Measurements from ENCODE around the gene DPYSL5. TPM values are rescaled to one million over a fixed set of nuclear protein-coding genes. Genes with fewer than 3 reads are reported as not detected.

Gene DPYSL5
- total and polyA plus RNA-seq, 2 of the 8 experiments (the other 6 are each of a cell fraction or from before 2014, with no cell fraction given): 11.9 to 16.4 TPM

DNA sequence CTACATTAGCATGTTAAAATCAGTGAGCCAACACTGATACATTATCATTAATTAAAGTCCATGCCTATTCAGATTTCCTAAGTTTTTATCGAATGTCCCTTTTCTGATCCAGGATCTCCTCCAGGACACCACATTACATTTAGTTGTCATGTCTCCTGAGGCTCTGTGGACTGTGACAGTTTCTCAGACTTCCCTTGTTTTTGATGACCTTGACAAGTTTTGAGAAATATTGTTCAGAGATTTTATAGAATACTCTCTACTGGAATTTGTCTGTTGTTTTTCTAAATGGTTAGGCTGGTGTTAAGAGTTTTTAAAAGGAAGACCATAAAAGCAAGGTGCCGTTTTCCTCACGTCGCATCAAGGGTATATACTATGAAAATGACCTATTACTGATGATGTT, 106.2 kb downstream of the DPYSL5 start:
- Histone ChIP-seq H3K27ac (ENCODE audit: low read depth, low read length) (no peak overlapping the region), H3K4me2 (ENCODE audit: insufficient read depth in 1 of 2, low read depth in 2 of 2, low read length in 2 of 2) (no peak overlapping the region), H3K9me3 (ENCODE audit: insufficient read depth in 2 of 2, low read depth in 1 of 2, low read length in 1 of 2) (no peaks in the 10 kb centered on the region), H2AFZ (ENCODE audit: low read length) (no peak overlapping the region), H3K79me1 (ENCODE audit: low read depth, low read length) (no peaks in the 10 kb centered on the region), H2BK5ac (ENCODE audit: low read depth, low read length) (no peak overlapping the region), H4K5ac (ENCODE audit: insufficient read length, low read depth, low read length) (no peak overlapping the region), H2BK20ac (ENCODE audit: low read length) (no peak overlapping the region), H2BK15ac (ENCODE audit: low read length) (no peak overlapping the region), H3K23me2 (ENCODE audit: low read depth, low read length) (no peaks in the 10 kb centered on the region), H2BK120ac (replicated peaks; ENCODE audit: low read depth, low read length) (no peak overlapping the region), H3K9ac (replicated peaks in 1 of 4; ENCODE audit: extremely low read depth in 1 of 4, low read depth in 3 of 4, low read length in 3 of 4) (no peak overlapping the region), H4K91ac (replicated peaks; ENCODE audit: insufficient read length, low read length) (no peak overlapping the region), H2AK5ac (ENCODE audit: low read depth, low read length) (no peak overlapping the region), H3K4me3 (ENCODE audit: extremely low read depth in 1 of 4, insufficient read depth in 2 of 4, low read depth in 3 of 4, low read length in 4 of 4) (no peak overlapping the region), H3K36me3 (ENCODE audit: control insufficient read depth in 2 of 4, insufficient read depth in 4 of 4, low read length in 3 of 4) (no peaks in the 10 kb centered on the region), H3K4me1 (replicated peaks in 1 of 4; ENCODE audit: control insufficient read depth in 3 of 4, insufficient read depth in 4 of 4, low read length in 3 of 4) (no peaks in the 10 kb centered on the region; a peak in 1 of 7 replicates), H3K79me2 (ENCODE audit: control insufficient read depth in 1 of 2, insufficient read depth in 2 of 2, low read length in 2 of 2) (no peaks in the 10 kb centered on the region), H3K23ac (ENCODE audit: insufficient read length) (no peak overlapping the region), H2BK12ac (ENCODE audit: low read depth, low read length) (no peak overlapping the region), H3K56ac (replicated peaks; ENCODE audit: insufficient read length, low read depth, low read length) (no peak overlapping the region), H4K8ac (ENCODE audit: extremely low read depth, insufficient read depth, low read length) (no peak overlapping the region), H3K18ac (ENCODE audit: extremely low read depth, low read length) (no peak overlapping the region), H3K4ac (replicated peaks; ENCODE audit: insufficient read length, low read depth, low read length) (no peak overlapping the region), H3K27me3 (replicated peaks in 1 of 4; ENCODE audit: control insufficient read depth in 3 of 4, extremely low read depth in 1 of 4, insufficient read depth in 3 of 4, low read length in 3 of 4) (no peaks in the 10 kb centered on the region), H4K20me1 (replicated peaks in 1 of 2; ENCODE audit: control insufficient read depth in 1 of 2, insufficient read depth in 2 of 2, low read length in 2 of 2) (peaks cover 0 to 2% of the 10 kb centered on the region in 2 experiments), H3K14ac (ENCODE audit: insufficient read length) (no peak overlapping the region)
- no peak for FAIRE-seq
- ChIA-PET POLR2A (ENCODE audit: partially characterized antibody) (no interaction called here), CTCF (ENCODE audit: partially characterized antibody) (interaction anchor here (0.9 to 21.6 kb wide), 7 partner anchors 8 to 108 kb away, joined by 3 to 416 read pairs (median 31); partner anchors contain the start of gene DPYSL5)
- no peak for DNase-seq (ENCODE audit: low read depth in 1 of 2, low spot score in 2 of 2)
- WGBS, 2 experiments (ENCODE audit: extremely low coverage in 1 of 2, insufficient coverage in 1 of 2, insufficient read length in 1 of 2, insufficient replicate concordance in 2 of 2, low coverage in 1 of 2, low lambda C conversion rate in 2 of 2, missing lambda C conversion rate in 1 of 2): 91% methylated on average over 4 of the region's 4 CpGs; no CpG with 5 or more reads in 1 of the 2 experiments
- TF ChIP-seq E2F6 (IDR thresholded peaks at IDR 0.05) (no peak), ZNF274 (IDR thresholded peaks at IDR 0.05; ENCODE audit: borderline replicate concordance, extremely low read depth, low read length) (no peak), BACH1 (IDR thresholded peaks at IDR 0.05; ENCODE audit: low read length) (no peak), KDM1A (IDR thresholded peaks at IDR 0.05; ENCODE audit: borderline replicate concordance, low read length) (no peak), RXRA (IDR thresholded peaks at IDR 0.05; ENCODE audit: insufficient read depth, low read depth, low read length) (no peak), JUN (IDR thresholded peaks at IDR 0.05; ENCODE audit: low read depth, low read length) (no peak), ATF2 (IDR thresholded peaks at IDR 0.05; ENCODE audit: low read length) (no peak), SIN3A (conservative IDR thresholded peaks at IDR 0.05 in 1 of 2, IDR thresholded peaks at IDR 0.05 in 1 of 2; ENCODE audit: low read depth in 1 of 2, low read length in 2 of 2) (no peak), CREB1 (IDR thresholded peaks at IDR 0.05) (no peak), BRCA1 (IDR thresholded peaks at IDR 0.05; ENCODE audit: low read depth, low read length) (no peak), SAP30 (IDR thresholded peaks at IDR 0.05; ENCODE audit: insufficient read depth, insufficient replicate concordance, low read length) (no peak)
- TF ChIP-seq, protein P1, sequence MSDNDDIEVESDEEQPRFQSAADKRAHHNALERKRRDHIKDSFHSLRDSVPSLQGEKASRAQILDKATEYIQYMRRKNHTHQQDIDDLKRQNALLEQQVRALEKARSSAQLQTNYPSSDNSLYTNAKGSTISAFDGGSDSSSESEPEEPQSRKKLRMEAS (IDR thresholded peaks at IDR 0.05): no peak
